ENCODE data around the gene NRG3. TPM values are rescaled to one million over a fixed set of nuclear protein-coding genes. Genes with fewer than 3 reads are reported as not detected.

The NRG3 gene
- total and polyA plus RNA-seq, 2 donors (not counting 1 experiment from before 2014, with no cell fraction given), result not detected

- DNase-seq (ENCODE audit: low read depth in 2 of 2), result no peak
- H2AFZ ChIP-seq (ENCODE audit: low read length), result no peak overlapping the region
- no peaks in the 10 kb centered on the region for H3K36me3 ChIP-seq (ENCODE audit: control insufficient read depth, insufficient read depth, low read length)
These were observed 419.9 kb downstream of the NRG3 start for GRCh38 chr10:82294874-82295378.

GRCh38 chr10:82308641-82309040 lies 433.6 kb downstream of the NRG3 start:
- Histone ChIP-seq H3K4me2 (ENCODE audit: extremely low read depth, insufficient read depth, low read length) (no peak overlapping the region), H3K27ac (ENCODE audit: insufficient read depth, low read length) (no peak overlapping the region), H3K9ac (ENCODE audit: insufficient read depth, low read length) (no peak overlapping the region), H3K9me3 (ENCODE audit: control insufficient read depth, insufficient read depth, low read depth, low read length) (no peaks in the 10 kb centered on the region), H3K36me3 (ENCODE audit: control insufficient read depth, insufficient read depth, low read length) (no peaks in the 10 kb centered on the region), H3K4me1 (ENCODE audit: control insufficient read depth, extremely low read depth, insufficient read depth, low read length) (no peaks in the 10 kb centered on the region), H2AFZ (ENCODE audit: low read length) (no peak overlapping the region), H3K27me3 (ENCODE audit: control insufficient read depth, insufficient read depth, low read length) (no peaks in the 10 kb centered on the region), H3K4me3 (replicated peaks in 1 of 4; ENCODE audit: control extremely low read depth in 1 of 4, insufficient read depth in 1 of 4, low read depth in 3 of 4, low read length in 4 of 4) (no peak overlapping the region), H4K20me1 (ENCODE audit: control insufficient read depth, extremely low read depth, insufficient read depth, low read length) (no peaks in the 10 kb centered on the region), H3K79me2 (ENCODE audit: control insufficient read depth, insufficient read depth, low read length) (no peaks in the 10 kb centered on the region)
- TF ChIP-seq EZH2 (IDR thresholded peaks at IDR 0.05; ENCODE audit: low read length, missing control alignments), result no peak
- no peak for DNase-seq (ENCODE audit: low read depth in 2 of 2)

More at GRCh38 chr10:82294874-82295378, 419.9 kb downstream of the NRG3 start:
- no peaks in the 10 kb centered on the region for H4K20me1 ChIP-seq (ENCODE audit: control insufficient read depth, extremely low read depth, insufficient read depth, low read length)
- no peak overlapping the region for H3K4me2 ChIP-seq (ENCODE audit: extremely low read depth, insufficient read depth, low read length)
- no peaks in the 10 kb centered on the region for H3K4me1 ChIP-seq (ENCODE audit: control insufficient read depth, extremely low read depth, insufficient read depth, low read length)
- no peaks in the 10 kb centered on the region for H3K27me3 ChIP-seq (ENCODE audit: control insufficient read depth, insufficient read depth, low read length)
- TF ChIP-seq EZH2 (IDR thresholded peaks at IDR 0.05; ENCODE audit: low read length, missing control alignments) (no peak), CTCF (conservative IDR thresholded peaks at IDR 0.05 in 1 of 2, IDR thresholded peaks at IDR 0.05 in 1 of 2; ENCODE audit: low read depth in 1 of 2, low read length in 2 of 2) (no peak)
- H3K9me3 ChIP-seq (ENCODE audit: control insufficient read depth, insufficient read depth, low read depth, low read length), result no peaks in the 10 kb centered on the region
- H3K79me2 ChIP-seq (ENCODE audit: control insufficient read depth, insufficient read depth, low read length), result no peaks in the 10 kb centered on the region
- no peak overlapping the region for H3K4me3 ChIP-seq (replicated peaks in 1 of 4; ENCODE audit: control extremely low read depth in 1 of 4, insufficient read depth in 1 of 4, low read depth in 3 of 4, low read length in 4 of 4)
- no peak overlapping the region for H3K9ac ChIP-seq (ENCODE audit: insufficient read depth, low read length)
- no peak overlapping the region for H3K27ac ChIP-seq (ENCODE audit: insufficient read depth, low read length)

- Histone ChIP-seq H3K9ac (ENCODE audit: insufficient read depth, low read length) (no peak overlapping the region), H3K4me2 (ENCODE audit: extremely low read depth, insufficient read depth, low read length) (no peak overlapping the region), H4K20me1 (ENCODE audit: control insufficient read depth, extremely low read depth, insufficient read depth, low read length) (no peaks in the 10 kb centered on the region), H3K36me3 (ENCODE audit: control insufficient read depth, insufficient read depth, low read length) (no peaks in the 10 kb centered on the region), H3K27ac (ENCODE audit: insufficient read depth, low read length) (no peak overlapping the region), H2AFZ (ENCODE audit: low read length) (no peak overlapping the region), H3K4me3 (replicated peaks in 1 of 4; ENCODE audit: control extremely low read depth in 1 of 4, insufficient read depth in 1 of 4, low read depth in 3 of 4, low read length in 4 of 4) (no peak overlapping the region), H3K9me3 (ENCODE audit: control insufficient read depth, insufficient read depth, low read depth, low read length) (no peaks in the 10 kb centered on the region), H3K79me2 (ENCODE audit: control insufficient read depth, insufficient read depth, low read length) (no peaks in the 10 kb centered on the region), H3K27me3 (ENCODE audit: control insufficient read depth, insufficient read depth, low read length) (no peaks in the 10 kb centered on the region), H3K4me1 (ENCODE audit: control insufficient read depth, extremely low read depth, insufficient read depth, low read length) (no peaks in the 10 kb centered on the region)
- TF ChIP-seq EZH2 (IDR thresholded peaks at IDR 0.05; ENCODE audit: low read length, missing control alignments), result no peak
- DNase-seq (ENCODE audit: low read depth in 2 of 2), result peak in 1 of 2 donors; percentile 0
These were observed 435.8 kb downstream of the NRG3 start for GRCh38 chr10:82310839-82311238.

GRCh38 chr10:82313401-82313800 lies 438.4 kb downstream of the NRG3 start:
- Histone ChIP-seq H3K27me3 (ENCODE audit: control insufficient read depth, insufficient read depth, low read length) (no peaks in the 10 kb centered on the region), H3K9ac (ENCODE audit: insufficient read depth, low read length) (no peak overlapping the region), H3K27ac (ENCODE audit: insufficient read depth, low read length) (no peak overlapping the region), H3K4me1 (ENCODE audit: control insufficient read depth, extremely low read depth, insufficient read depth, low read length) (no peaks in the 10 kb centered on the region), H2AFZ (ENCODE audit: low read length) (no peak overlapping the region), H3K9me3 (ENCODE audit: control insufficient read depth, insufficient read depth, low read depth, low read length) (no peaks in the 10 kb centered on the region), H3K4me3 (replicated peaks in 1 of 4; ENCODE audit: control extremely low read depth in 1 of 4, insufficient read depth in 1 of 4, low read depth in 3 of 4, low read length in 4 of 4) (no peak overlapping the region), H3K36me3 (ENCODE audit: control insufficient read depth, insufficient read depth, low read length) (no peaks in the 10 kb centered on the region), H3K79me2 (ENCODE audit: control insufficient read depth, insufficient read depth, low read length) (no peaks in the 10 kb centered on the region), H4K20me1 (ENCODE audit: control insufficient read depth, extremely low read depth, insufficient read depth, low read length) (no peaks in the 10 kb centered on the region), H3K4me2 (ENCODE audit: extremely low read depth, insufficient read depth, low read length) (no peak overlapping the region)
- TF ChIP-seq EZH2 (IDR thresholded peaks at IDR 0.05; ENCODE audit: low read length, missing control alignments) (no peak), CTCF (conservative IDR thresholded peaks at IDR 0.05 in 1 of 2, IDR thresholded peaks at IDR 0.05 in 1 of 2; ENCODE audit: low read depth in 1 of 2, low read length in 2 of 2) (no peak)
- DNase-seq (ENCODE audit: low read depth in 2 of 2), result no peak

Measured in fibroblast of lung (primary cell).